ENCODE measurements around the gene TMUB1.

The TMUB1 gene

DNA sequence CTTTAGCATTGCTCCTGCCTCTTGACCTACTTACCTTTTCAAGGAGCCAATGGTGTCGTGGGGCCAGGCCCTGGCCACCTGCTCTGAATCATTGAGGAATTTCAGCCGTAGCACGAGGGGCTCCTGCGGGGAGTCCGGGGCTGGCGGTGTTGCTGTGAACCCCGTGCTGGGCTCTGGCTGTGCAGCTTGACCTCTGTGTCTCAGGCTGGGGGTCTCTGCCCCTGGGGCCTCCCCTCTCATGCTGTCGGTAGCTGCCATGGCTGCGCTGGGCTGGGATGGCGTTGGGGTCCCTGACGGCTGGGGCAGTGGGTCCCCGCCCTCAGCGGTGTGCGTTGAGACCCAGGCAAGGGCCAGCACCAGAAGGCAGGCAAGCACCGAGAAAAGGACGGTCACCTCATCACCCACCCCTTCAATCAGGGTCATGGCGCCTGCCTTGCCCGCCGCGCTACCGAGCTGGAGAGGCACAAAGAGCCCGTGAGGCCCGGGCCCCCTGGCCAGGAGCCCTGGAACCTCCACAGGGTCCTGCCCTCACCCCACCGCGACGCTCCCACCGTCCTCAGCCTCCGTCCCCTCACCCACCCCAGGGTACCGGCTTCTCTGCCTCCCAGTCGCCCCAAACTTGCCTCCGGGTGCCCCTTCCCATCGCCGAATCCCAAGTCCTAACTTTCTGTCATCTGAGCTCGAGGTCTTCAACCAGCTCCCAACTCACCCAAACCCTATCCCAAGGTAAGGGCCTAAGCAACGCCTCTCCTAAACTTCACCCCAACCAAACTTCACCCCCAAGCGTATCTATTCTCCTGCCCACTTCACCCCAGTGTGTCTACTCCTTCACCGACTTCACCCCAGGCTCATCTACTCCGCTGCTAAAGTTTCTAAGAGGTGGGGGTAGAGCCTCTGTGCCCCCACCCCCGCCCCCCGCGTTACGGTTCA lies 887 bp downstream of the TMUB1 start:
- TF ChIP-seq, protein P1, sequence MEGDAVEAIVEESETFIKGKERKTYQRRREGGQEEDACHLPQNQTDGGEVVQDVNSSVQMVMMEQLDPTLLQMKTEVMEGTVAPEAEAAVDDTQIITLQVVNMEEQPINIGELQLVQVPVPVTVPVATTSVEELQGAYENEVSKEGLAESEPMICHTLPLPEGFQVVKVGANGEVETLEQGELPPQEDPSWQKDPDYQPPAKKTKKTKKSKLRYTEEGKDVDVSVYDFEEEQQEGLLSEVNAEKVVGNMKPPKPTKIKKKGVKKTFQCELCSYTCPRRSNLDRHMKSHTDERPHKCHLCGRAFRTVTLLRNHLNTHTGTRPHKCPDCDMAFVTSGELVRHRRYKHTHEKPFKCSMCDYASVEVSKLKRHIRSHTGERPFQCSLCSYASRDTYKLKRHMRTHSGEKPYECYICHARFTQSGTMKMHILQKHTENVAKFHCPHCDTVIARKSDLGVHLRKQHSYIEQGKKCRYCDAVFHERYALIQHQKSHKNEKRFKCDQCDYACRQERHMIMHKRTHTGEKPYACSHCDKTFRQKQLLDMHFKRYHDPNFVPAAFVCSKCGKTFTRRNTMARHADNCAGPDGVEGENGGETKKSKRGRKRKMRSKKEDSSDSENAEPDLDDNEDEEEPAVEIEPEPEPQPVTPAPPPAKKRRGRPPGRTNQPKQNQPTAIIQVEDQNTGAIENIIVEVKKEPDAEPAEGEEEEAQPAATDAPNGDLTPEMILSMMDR (IDR thresholded peaks at IDR 0.05; ENCODE audit: low read depth, low read length), result no peak
- no peak for TF ChIP-seq EZH2phosphoT487 (IDR thresholded peaks at IDR 0.05; ENCODE audit: low read depth)

DNA sequence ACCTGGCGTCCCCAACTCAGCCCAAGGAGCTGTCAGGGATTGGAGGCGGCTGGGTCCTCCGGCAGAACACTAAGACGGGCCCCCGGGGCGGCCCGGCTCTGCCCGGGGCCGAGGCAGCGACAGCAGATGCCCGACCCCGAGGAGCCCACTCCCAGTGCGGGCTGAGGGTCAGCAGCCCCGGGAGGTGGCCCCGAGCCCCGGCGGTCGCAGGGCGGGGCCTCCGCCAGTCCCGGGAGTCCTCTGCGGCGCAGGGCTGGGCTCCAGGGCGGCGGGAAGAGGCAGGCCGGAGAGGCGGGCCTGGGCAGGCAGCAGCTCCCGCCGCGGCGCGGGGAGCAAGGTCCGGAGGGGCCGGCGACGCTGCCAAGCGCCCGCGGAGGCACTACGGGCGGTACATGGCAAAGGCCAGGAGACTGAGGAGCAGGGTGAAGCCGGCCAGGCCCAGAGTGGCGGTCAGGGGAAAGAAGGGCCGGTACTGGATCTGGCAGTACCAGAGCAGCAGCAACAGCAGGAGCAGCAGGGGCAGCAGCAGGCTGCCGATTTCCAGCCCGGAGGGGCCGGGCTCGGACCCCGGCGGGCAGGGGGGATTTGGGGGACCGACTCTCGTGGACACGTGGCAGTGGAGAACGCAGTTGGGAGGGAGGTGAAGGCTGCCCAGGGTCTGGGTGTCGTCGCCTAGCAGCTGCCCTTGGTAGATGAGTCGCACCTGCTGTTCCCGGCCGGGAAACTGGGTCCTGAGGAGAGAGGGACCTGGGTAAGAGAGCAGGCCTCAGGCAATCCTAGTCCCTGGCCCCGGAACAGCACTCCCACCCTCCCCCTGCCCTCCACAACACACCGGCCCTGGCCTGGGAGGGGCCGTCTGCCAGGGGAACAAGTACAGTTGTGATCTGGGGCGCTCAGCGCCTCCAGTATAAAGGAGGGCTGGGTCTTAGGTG lies 1.9 kb downstream of the TMUB1 start:
- H3K36me3 ChIP-seq (replicated peaks; ENCODE audit: low read depth, low read length), result peaks cover 4% of the 10 kb centered on the region
- TF ChIP-seq, protein P1 (IDR thresholded peaks at IDR 0.05; ENCODE audit: low read depth, low read length), result no peak
- TF ChIP-seq EZH2phosphoT487 (IDR thresholded peaks at IDR 0.05; ENCODE audit: low read depth), result no peak
- H3K27me3 ChIP-seq (ENCODE audit: low read depth, low read length), result no peaks in the 10 kb centered on the region
- H3K4me2 ChIP-seq (ENCODE audit: low read length), result peak overlapping the region; percentile 88
- H2AFZ ChIP-seq (ENCODE audit: low read depth, low read length), result no peak overlapping the region
- no peaks in the 10 kb centered on the region for H3K9me3 ChIP-seq (ENCODE audit: insufficient read depth, low read length)
- peaks cover 43% of the 10 kb centered on the region for H3K79me2 ChIP-seq (ENCODE audit: low read length)
- H3K4me3 ChIP-seq (ENCODE audit: low read length), result peak overlapping the region; percentile 94
- peaks cover 52% of the 10 kb centered on the region for H3K4me1 ChIP-seq (ENCODE audit: low read length)
- peak overlapping the region; percentile 92 for H3K9ac ChIP-seq (ENCODE audit: low read length)
- H3K27ac ChIP-seq (ENCODE audit: low read length), result peak overlapping the region; percentile 53
- H4K20me1 ChIP-seq (ENCODE audit: insufficient read depth, low read length), result no peaks in the 10 kb centered on the region

More for the DNA sequence above, 887 bp downstream of the TMUB1 start:
- Histone ChIP-seq H3K9me3 (ENCODE audit: insufficient read depth, low read length) (no peaks in the 10 kb centered on the region), H3K79me2 (ENCODE audit: low read length) (peaks cover 51% of the 10 kb centered on the region), H3K4me1 (ENCODE audit: low read length) (peaks cover 52% of the 10 kb centered on the region), H3K9ac (ENCODE audit: low read length) (peak overlapping the region; percentile 89), H3K27ac (ENCODE audit: low read length) (peak overlapping the region; percentile 74), H3K4me3 (ENCODE audit: low read length) (peak overlapping the region; percentile 93), H3K36me3 (replicated peaks; ENCODE audit: low read depth, low read length) (peaks cover 4% of the 10 kb centered on the region), H3K4me2 (ENCODE audit: low read length) (peak overlapping the region; percentile 88), H4K20me1 (ENCODE audit: insufficient read depth, low read length) (no peaks in the 10 kb centered on the region), H3K27me3 (ENCODE audit: low read depth, low read length) (no peaks in the 10 kb centered on the region), H2AFZ (ENCODE audit: low read depth, low read length) (0 out of 2 replicates have a peak overlapping the region, but pooled peaks have one; percentile 54)

DNA sequence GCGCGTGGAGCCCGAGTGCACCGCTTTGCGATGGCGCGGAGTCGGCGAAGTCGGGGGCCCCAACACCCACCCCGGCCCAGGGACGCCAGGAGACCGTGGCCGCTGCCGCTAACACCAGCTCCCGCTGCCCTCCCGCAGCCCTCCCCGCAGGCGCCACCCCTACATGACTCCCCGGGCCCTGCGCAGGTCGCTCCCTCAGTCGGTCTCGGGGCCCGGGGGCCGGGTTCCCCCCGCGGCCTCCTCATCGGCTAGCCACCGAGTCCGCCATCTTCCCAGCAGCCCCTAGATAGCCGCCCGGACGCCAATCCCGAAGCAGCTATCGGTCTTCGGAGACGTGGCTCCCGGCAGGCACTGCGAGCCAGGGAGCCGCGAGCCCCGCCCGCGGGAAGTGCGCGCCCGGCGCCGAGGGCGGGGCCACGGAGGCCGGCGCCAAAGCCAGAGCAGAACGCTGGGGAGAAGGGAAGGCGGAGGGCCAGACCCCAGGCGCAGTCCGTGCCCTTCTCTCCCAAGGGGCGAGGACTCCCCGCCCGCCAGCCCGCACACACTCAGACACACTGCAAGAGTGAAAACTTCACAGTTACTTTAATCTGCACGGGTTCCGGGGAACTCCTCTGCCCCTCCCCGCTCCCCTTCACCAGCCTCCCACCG lies 2.6 kb downstream of the TMUB1 start, which contains the start of gene FASTK:
Gene FASTK (minus strand): TSS at position 288 of the 648 bp plus-strand sequence. CDS start 43 bp downstream, at position 245.
- TF ChIP-seq, protein P1 (IDR thresholded peaks at IDR 0.05; ENCODE audit: low read depth, low read length), result no peak
- no peak for TF ChIP-seq EZH2phosphoT487 (IDR thresholded peaks at IDR 0.05; ENCODE audit: low read depth)
- H3K4me1 ChIP-seq (ENCODE audit: low read length), result peaks cover 49% of the 10 kb centered on the region

More for the DNA sequence above, 2.6 kb downstream of the TMUB1 start, which contains the start of gene FASTK:
- Histone ChIP-seq H3K4me3 (ENCODE audit: low read length) (peak within 1 kb of the TSS; percentile 94), H3K27ac (ENCODE audit: low read length) (peak within 1 kb of the TSS; percentile 59), H4K20me1 (ENCODE audit: insufficient read depth, low read length) (no peaks in the 10 kb centered on the region), H2AFZ (ENCODE audit: low read depth, low read length) (no peak within 1 kb of the TSS), H3K9ac (ENCODE audit: low read length) (peak within 1 kb of the TSS; percentile 92), H3K36me3 (replicated peaks; ENCODE audit: low read depth, low read length) (peaks cover 10% of the 10 kb centered on the region), H3K27me3 (ENCODE audit: low read depth, low read length) (no peaks in the 10 kb centered on the region), H3K4me2 (ENCODE audit: low read length) (peak within 1 kb of the TSS; percentile 88), H3K79me2 (ENCODE audit: low read length) (peaks cover 43% of the 10 kb centered on the region), H3K9me3 (ENCODE audit: insufficient read depth, low read length) (no peaks in the 10 kb centered on the region)

All from OCI-LY3 (cell line).